Ureter (tissue), 1 donor: ENCODE measurements around the gene RNF227. TPM values are rescaled to one million over a fixed set of nuclear protein-coding genes. Genes with fewer than 3 reads are reported as not detected.

Experiments used
- DNase-seq: peaks from one replicate; pipeline ENCODE4 v3.0.0-alpha.2; 2020; ENCODE audit warnings: low spot score
- total RNA-seq: library from RNA; stranded (reverse); gene quantifications from one replicate; pipeline ENCODE4 v1.2.4, GENCODE V29; 2023
- donor health status: DM: yes; HTN: yes; CAD: no.

The RNF227 gene
- total RNA-seq, 1 donor from 2014 or later: 2.5 TPM

- DNase-seq: no peak
Observed at GRCh38 chr17:7930841-7931631, 14.9 kb upstream of the RNF227 start.

DNA sequence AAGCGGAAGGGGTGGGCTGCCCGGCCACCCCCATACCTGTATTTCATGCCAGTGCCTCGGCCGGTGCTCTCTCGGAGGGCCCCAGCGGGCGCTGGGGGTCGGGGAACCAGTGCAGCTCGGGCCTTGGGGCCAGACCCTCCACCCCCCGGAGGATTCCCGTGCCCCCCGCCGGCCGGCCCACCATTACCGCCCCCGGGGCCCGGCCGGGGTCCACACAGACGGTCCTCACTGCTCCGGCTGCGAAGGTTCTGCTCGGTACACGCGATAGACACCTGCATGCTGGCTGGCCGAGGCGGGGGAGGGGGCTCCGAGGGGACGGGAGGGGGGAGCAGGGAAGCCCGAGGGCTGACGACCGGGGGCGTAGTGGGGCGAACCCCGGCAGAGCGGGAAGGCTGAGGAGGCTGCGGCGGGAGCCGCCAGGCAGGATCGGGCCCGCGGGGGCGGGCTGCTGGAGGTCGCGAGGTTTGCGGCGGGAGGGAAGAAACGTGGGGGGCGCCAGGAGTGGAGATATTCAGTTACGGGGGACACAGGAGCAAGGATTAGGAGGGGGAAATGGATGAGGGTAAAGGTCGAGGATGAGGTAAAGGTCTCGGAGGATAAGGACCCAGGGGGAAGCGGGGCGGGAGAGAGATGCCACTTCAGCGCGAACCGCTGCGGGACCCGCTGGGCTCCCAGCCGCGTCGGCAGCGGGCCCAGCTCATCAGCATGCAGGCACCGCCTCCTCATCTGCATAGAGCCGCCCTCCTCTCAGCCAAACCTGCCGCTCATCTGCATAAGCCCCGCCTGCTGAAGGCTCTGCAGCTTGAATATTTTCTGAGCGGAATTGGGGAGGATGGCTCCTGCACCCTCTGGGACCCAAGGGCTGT, 13.3 kb upstream of the RNF227 start, which contains the start of gene KCNAB3:
KCNAB3 (minus strand) TSS at position 699 of the 866 bp plus-strand sequence; CDS start at position 278, 421 bp downstream.
- DNase-seq: no peak

GRCh38 chr17:7927596-7927995, 11.5 kb upstream of the RNF227 start:
- no peak for DNase-seq

- peak; percentile 90 for DNase-seq
Observed at GRCh38 chr17:7922845-7923628, 6.9 kb upstream of the RNF227 start.

DNA sequence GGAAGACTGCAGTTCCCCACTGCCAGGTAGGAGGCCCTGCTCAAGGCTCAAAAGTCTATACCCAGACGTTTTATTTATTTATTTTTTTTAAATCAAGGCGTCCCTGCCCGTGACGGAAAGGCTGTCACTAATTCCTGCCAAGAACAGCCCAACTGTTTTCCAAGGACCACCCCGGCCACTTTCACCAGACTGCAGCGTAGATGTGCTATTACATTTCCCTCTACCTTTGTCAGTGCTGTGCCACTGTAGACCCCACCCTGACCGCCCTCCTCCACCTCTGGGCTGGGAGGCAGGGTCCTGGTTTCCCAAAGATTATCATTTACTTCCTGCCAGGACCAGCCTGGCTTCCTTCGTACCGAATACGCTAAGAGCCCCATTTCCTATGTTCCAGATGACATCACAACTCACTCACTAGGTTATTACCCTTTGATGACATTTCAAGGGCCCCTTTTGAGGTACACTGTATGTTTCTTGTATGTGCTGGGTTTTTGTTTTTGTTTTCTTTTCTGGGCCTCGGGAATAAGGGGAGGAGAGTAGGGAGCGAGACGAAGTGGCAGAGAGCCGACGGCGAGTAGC, 6.3 kb upstream of the RNF227 start:
- DNase-seq: no peak

DNA sequence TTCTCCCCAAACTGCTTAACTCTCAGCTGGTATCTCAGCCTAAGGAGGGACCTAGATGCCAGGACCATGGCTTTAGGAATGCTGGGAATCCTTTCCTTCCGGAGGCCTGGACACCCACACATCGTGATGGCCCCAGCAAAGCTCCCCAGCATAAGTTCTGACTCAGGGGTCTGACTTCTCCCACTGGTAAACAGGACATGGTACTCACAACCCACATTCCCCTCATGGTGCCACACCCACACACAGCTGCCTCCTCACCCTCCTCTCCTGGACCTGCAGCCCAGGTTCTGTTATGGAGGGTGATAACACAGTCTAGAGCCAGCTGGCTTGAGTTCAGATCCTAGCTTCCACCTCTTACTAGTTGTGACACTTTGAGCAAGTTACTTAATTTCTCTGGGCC, 719 bp upstream of the RNF227 start:
- DNase-seq: no peak

DNA sequence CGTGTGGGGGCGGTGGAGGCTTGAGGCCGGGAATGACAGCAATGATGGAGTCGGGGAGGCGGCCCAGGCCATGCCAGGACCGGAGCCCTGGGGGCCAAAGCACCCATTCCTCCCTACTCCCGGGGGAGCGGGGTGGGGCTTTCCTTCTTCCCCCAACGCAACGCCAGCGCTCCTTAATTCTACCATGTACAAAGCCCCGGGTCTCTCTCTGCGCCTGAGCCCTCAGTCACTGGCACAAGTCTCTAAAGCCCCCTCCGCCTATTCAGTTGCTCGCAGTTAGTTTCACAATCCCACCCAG, 245 bp upstream of the RNF227 start:
- DNase-seq: no peak

GRCh38 chr17:7915179-7915610, 894 bp downstream of the RNF227 start:
- no peak for DNase-seq

DNA sequence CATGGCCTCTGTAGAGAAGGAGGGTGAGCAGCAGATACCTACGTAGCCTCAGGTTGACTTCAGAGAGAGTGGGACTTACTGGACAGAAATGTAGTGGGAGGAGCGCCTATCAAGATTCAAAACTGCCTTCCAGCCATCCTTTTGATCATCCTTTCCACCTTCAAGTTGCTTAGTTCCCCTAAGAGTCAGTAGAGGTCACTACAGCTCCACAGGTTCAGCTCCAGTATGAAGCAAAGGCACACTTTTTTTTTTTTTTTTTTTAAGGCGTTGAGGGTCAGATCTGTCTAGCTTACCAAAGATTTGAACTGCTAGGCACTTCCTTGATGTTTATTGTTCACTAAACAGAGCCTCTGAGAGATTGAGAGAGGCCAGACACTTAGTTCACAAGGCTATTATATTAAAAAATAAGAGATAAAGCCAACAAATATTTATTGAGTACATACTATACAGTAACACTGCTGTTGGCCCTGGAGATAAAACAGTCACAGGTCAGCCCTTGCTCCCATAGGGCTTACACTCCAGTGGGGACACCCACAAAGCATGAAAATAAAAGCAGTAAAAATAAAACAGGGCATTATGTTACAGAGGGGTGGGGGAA, 3.1 kb downstream of the RNF227 start:
- no peak for DNase-seq

- DNase-seq: no peak
Observed at GRCh38 chr17:7911116-7911515, 5.0 kb downstream of the RNF227 start.

- DNase-seq: no peak
Observed at GRCh38 chr17:7910711-7911110, 5.4 kb downstream of the RNF227 start.

DNA sequence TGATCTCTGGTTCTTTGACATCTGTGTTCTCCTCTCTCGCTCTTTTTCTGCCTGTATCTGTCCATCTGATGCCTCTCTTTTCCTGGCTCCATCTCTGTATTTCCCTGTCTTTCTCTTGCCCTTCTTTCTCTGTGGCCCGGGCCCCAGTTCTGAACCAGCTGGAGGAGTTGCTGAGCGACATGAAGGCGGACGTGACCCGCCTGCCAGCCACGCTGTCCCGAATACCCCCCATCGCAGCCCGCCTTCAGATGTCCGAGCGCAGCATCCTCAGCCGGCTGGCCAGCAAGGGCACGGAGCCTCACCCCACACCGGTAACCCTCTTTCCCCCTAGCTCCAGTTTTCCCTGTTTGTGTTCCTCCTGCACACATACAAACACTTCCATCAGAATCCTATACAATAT, 5.8 kb downstream of the RNF227 start:
- no peak for DNase-seq

- DNase-seq: no peak
Observed at GRCh38 chr17:7909089-7909488, 7.0 kb downstream of the RNF227 start.

DNA sequence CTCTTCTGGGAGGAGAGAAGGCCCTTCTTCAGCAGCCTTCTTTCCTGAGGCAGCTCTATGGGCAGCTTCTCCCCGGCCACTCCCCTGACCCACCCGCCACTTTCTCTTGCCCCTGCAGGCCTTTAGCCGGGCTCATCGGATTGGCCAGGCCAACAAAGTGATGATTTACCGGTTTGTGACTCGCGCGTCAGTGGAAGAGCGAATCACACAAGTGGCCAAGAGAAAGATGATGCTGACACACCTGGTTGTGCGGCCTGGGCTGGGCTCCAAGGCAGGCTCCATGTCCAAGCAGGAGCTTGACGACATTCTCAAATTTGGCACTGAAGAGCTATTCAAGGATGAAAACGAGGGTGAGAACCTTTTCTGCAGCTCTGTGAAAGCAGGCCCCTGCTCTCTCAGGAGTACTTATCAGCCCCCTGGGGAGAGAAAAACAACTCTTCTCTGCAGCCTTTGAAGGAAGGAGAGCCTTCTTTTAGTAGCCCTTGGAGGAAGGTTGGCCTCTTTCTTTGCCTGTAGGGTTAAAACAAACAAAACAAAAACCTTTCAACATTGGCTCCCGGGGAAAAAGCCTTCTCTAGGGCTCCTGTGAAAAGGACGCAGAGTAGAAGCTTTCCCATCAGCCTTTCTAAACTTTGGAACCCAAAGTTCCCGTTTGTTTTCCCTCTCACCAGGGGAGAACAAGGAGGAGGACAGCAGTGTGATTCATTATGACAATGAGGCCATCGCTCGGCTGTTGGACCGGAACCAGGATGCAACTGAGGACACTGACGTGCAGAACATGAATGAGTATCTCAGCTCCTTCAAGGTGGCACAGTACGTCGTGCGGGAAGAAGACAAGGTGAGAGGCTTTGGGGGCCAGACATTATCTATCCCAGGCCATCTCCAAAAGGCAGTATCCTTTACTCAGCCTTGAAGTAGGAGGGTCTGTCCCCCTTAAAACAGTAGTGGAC, 12.7 kb downstream of the RNF227 start:
- no peak for DNase-seq

DNA sequence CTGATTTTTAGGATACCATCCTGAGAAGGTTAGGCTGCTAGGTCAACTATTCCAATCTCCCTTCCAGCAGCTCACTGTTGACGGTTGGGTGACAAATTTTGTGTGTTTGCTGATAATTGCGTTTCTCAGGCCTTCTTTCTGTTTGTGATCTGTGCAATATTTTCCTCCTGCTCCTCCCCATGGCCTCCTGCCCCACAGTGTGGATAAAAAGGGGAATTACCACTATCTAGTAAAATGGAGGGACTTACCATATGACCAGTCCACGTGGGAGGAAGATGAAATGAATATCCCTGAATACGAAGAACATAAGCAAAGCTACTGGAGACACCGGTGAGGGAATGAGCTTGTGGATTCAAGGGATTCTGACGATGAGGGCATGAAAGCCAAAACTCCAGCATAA, 18.3 kb downstream of the RNF227 start:
- DNase-seq: peak; percentile 39

- DNase-seq: peak; percentile 34
Observed at GRCh38 chr17:7897090-7897489, 19.0 kb downstream of the RNF227 start.

DNA sequence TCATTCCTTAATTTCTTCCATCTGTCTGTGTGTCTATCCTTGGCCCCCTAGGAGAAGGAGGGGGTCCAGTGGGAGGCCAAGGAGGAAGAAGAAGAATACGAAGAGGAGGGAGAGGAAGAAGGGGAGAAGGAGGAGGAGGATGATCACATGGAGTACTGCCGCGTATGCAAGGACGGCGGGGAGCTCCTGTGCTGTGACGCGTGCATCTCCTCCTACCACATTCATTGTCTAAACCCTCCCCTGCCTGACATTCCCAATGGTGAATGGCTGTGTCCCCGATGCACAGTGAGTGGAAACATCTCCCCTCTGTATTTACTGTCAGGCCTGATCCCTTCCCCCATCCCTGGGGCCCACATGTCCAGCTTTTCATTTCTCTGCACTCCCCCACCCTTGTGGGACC, 21.2 kb downstream of the RNF227 start:
- peak; percentile 33 for DNase-seq

DNA sequence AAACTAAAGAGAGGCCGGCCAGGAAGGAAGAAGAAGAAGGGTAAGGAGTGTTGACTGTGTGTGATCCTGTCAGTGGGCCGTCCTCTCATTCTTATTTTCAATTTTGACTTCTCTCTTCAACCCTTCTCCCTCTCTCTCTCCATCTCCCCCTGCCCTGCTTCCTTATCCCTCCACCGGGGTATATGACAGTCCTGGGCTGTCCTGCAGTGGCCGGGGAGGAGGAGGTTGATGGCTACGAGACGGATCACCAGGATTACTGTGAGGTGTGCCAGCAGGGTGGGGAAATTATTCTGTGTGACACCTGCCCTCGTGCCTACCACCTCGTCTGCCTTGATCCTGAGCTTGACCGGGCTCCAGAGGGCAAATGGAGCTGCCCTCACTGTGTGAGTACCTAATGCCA, 21.9 kb downstream of the RNF227 start:
- peak; percentile 25 for DNase-seq

DNA sequence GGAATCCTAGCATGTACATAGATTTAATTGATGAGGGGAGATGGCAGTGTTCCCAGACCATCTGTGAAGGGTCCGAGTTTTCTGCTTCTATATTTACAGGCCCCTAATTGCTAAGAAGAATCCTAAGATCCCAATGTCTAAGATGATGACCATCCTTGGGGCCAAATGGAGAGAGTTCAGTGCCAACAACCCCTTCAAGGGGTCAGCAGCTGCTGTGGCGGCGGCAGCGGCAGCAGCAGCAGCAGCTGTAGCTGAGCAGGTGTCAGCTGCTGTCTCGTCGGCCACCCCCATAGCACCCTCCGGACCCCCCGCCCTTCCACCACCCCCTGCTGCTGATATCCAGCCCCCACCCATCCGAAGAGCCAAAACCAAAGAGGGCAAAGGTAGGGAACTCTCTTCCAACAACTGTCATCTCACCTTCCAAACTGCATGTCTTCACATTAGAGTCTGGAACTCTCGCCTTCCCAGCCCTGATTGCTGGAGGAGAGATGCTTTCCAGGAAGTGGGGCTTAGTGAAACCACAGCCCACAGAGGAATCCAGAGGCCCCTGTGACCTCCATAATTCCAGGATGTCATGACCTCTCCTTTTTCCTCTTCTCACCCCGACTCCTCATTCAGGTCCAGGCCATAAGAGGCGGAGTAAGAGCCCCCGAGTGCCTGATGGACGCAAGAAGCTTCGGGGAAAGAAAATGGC, 22.8 kb downstream of the RNF227 start:
- peak; percentile 25 for DNase-seq
